HG03460 (cell line): Measurements from ENCODE around the gene ATP10A.

ENCODE experiments used
- ATAC-seq: cut with Tn5 transposase; IDR thresholded peaks from one replicate; pipeline ENCODE4 v1.9.1; 2021; ENCODE audit not compliant: unreplicated experiment

ATP10A gene

DNA sequence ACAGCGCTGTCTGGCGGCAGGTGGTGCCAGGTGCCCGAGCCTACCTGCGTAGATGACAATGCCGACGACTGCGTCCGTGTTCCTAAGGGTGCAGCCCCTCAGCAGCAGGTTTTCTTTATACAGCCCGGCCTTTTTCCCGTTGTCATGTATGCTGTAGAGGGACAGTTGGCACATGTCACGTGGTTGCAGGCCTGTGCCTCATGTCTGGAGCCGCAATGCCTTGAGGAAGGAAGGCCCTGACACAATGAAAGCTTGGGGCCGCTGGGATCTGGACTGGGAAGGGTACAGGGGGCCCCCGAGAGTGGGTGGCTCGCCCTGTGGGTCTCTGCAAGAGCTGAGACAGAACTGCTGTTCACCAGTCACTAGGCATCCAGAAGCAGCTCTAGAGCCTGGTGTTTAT lies 136.0 kb downstream of the ATP10A start:
- ATAC-seq, result no peak

DNA sequence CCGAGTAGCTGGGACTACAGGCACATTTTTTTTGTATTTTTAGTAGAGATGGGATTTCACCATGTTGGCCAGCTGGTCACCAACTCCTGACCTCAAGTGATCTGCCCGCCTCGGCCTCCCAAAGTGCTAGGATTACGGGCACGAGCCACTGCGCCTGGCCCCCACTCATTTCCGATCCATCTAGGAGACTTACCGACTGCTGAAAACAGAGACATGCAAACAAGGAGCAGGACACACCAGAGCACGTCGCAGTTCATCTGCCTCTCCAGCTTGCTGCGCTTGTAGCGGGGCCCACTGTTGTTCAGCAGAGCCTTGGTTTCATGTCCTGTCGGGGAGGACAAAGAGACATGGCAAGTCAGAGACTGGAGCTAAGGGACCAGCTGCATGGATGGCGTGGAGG lies 137.4 kb downstream of the ATP10A start:
- ATAC-seq, result no peak

DNA sequence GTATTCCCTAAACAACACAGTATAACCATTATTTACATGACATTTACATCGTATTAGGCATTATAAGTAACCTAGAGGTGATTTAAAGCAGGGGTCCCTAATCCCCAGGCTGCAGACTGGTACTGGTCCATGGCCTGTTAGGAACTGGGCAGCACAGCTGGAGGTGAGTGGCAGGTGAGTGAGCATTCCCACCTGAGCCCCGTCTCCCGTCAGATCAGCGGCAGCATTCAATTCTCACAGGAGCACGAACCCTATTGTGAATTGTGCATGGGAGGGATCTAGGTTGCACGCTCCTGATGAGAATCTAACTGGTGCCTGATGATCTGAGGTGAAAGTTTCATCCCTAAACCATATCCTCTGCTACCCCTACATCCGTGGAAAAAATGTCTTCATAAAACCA lies 138.2 kb downstream of the ATP10A start:
- no peak for ATAC-seq

DNA sequence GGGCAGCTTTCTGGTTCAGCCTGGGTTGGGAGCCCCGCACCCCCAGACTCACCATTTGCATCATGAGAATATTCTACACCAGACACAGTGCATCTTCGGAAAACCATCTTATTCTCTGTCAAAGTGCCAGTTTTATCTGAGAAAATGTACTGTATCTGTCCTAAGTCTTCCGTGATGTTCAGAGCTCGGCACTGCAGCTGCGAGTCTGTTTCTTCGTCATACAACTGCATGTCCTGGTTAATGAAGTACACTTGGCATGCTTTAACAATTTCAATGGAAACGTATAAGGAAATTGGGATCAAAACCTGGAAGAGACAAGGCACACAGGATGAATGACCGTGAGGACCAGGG lies 141.5 kb downstream of the ATP10A start:
- no peak for ATAC-seq

DNA sequence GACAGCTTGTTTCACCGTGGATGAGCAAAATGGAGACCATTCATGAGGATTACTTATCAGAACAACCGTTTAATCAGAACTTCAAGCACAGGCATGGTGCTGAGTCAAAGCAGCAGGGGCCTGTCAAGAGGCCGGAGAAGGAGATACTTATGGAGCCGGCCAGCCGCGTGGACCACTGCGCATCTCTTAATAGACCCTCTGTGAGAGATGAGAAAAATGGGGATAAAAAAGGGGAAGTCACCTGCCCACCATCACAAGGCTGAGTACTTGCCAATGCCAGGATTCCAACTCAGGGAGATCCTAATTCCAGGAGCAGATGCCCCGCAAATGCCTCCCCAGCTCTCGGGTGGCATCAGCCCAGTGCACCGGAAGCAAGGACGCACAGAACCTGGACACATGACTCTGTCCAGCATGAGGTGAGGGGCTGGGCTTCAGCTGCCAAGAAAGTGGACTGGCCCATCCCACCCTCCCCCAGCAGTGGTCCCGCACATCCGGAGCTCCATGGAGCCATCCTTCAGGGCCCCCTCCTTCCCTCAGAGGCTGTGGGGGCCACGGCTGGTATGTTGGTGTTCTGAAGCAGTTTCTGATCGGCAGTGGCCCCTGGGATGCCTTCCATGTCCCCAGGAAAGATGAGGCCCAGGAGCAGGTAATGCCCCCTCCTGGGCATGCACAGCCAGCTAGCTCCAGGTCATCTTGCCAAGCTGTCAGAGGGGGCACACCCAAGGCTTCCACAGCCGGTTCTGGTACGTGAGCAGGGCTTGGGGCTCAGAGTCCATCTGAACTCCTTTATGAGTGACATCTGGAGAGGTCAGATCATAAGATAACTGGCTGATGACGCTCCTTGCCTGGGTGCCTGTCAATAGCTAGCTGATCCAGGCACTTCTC lies 143.8 kb downstream of the ATP10A start:
- no peak for ATAC-seq

DNA sequence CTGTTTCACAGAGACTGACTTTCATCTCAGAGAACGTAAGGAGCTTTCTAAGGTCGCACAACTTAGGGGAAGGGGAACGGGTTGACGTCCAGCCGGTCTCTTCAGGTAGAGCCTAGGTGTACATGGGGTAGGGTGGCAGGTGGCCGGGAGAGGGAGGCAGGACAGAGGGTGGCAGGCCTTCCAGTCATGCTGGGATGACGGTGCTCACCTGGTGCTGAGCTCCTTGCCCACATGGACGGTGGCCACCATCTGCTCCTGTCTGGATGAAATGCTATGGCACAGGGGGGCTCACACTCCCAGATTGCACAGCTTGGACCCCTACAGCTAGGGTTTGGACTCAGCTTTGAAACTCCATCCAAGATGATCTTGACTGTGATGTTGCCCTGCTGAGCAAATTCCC lies 144.5 kb downstream of the ATP10A start:
- ATAC-seq, result no peak

DNA sequence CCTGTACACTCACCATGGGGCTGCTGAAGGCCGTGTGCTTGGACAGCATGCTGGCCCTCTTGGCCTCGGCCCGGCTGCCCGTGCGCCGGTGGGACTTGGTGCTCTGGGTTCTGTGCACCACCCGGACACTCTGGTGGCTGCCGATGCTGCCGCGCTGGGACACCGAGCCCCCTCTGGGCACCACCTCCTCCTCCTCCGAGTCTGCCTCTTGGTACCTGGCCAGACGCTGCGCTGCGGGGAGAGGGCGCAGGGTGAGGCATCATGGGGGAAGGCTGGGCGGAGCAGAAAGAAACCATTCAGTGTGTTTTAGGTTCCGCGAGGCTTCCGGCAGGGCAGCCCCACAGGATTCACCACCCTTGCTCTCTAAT lies 145.0 kb downstream of the ATP10A start:
- no peak for ATAC-seq

DNA sequence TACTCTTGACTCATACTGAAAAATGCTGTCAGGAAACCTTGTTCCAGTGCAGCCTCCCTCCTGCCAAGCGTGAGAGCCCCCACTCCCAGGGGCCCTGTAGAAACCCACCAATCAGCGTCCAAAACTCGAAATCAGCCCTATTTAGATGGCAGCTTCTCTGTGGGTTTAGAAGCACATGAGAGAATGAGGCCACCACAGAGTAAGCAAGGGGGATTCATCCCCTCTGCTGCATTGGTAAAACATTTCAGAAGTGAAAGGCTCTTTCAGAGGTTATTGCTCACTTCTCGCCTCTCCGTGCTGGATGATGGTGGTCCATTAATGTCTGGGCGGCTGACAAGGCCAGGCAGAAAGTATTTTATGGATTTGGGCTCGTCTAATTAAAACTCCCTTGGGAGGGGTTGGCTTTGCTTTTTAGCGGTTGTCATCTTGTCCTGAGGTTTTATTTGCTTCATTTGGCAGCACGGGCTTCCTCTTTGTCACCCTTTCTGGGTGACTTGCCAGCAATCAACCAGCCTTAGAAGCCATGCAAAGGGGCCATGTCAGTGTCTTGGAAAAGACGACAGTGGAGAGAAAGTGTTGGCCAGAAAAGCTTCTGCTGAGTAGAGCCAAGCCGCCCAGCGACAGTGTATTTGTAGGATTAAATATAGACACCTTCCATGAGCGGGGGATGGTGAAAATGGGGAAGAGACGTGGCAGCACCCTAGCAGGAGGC lies 145.5 kb downstream of the ATP10A start:
- peak; percentile 72 for ATAC-seq

DNA sequence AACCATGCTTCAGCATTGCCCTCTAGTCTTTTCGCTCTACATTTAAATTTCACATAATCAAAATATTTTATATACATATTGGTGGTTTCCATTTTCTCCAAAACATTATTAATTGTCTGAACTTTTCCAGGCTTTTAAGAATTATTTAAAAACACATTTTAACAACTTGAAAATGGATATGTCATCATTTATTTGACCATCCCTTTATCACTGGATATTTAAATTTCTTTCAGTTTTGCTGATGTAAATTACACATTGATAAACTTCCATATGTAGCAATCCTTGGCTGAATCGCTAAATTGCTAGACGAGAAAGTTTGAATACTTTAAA lies 146.0 kb downstream of the ATP10A start:
- ATAC-seq, result no peak

DNA sequence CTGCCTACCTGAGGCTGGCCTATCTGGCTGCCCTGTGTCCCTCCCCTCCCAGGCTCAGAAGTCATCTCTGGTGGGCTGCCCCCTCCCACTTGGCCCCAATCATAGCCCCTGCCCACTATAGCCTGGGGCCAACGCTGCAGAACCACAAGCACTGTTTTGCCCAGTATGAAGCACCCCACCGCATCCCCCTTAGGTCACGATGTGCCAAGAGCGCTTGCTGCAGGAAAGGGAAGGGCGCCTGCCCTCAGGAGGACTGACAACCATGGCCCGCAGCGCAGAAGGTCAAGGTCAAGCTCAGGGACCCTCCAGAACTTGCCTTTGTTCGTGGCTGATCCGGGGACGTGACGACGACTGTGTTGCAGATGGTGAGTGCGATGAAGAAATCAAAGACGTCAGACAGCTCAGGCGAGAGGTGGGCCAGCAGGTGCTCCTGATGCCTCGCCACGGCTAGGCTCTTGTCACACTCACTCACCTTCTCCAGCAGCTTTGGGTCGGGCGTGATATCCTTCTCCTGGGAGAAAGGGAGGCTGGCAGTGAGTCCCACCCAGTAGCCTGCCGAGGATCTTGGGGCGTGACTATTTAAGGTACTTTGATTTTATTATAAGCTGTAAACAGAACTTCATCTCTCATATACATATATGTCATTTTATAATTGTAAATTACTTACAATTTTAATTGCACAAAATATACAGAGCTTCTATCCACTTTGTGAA lies 146.6 kb downstream of the ATP10A start:
- ATAC-seq, result no peak

DNA sequence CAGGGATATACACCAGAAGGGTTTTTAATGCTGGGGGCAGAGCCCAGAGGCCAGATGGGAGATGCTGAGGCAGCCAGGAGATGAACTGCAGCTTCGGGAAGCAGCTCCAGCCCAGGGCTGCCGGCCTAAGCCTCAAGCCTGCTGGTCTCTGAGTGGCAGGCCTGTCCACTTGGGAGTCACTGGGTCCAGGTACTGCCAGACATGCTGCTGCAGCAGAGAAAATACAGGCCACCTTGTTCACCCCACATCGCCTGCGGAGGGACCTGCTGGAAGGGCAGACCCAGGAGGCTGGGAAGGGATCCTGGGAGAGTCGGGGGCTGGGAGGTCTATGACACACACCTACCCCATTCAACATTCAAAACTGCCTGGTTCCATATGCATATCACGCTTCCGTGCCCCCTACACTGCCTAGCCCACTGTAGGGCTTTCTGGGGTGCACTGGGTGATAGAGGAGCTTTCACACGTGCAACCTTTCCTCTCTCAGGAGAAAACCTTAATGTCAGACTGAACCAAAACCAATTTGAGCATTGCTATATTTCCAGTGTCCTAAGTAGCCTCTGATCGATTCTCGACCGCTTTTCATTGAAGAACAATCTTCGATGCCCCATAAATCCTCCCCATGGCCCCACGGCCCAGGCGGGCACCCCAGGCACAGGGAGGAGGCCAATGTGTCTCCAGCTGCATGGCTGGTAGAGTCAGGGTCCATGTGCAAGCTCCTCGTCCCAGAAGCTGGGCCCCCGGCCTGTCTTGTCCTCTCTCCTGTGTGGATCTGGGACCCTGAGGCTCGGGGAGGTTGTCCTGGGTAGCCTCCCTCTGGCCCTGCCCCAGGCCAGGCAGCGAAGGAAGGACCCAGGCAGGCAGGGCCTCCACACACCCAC lies 147.4 kb downstream of the ATP10A start:
- no peak for ATAC-seq

DNA sequence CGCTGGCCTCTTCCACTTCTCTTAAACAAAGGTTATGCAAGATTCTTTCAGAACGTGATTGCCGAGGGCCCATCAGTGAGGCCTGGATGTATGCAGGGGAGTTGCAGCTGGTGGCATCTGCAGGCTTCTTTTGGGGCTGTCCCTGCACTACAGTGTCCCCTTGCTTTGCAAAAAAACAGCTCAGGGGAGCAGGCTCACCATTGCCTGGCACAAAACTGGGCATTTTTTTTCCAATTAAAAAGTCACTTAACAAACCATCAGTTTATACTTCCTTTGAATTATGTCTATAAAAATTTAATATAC lies 148.6 kb downstream of the ATP10A start:
- no peak for ATAC-seq

DNA sequence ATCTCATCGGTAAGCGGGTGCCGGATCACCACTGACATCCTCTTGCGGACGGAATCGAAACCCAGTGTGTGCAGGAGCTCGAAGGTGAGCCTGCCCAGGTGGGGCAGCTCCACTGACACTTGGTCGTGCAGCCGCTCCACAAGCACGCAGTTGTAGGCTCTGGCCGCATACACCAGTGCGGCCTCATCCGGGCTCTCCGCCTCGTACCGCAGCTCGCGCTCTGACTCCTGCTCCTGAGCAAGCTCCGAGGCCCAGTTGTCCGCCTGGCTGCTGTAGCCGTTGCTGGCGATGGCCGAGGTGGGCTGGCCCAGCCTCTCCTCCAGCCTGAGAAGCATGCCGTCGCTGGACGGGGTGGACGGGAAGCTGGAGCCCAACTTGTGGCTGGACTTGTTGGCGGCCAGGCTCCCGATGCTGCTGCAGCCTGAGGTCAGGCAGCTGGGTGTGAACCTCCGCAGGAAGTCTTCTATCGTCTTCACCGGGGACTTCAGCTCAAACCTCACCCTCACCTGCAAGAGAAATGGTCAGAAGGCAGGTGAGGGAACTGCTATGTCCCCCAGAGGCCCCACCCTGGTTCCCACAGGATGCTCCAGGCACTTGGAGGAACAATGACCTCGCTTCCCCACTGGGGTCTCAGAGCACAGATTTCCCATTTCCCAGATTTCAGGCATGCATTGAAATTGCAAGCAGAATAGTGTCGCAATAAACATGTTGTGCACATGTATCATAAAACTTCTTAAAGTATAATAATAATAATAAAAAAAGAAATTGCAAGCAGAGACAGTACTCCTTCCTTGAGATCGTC lies 149.2 kb downstream of the ATP10A start:
- no peak for ATAC-seq

DNA sequence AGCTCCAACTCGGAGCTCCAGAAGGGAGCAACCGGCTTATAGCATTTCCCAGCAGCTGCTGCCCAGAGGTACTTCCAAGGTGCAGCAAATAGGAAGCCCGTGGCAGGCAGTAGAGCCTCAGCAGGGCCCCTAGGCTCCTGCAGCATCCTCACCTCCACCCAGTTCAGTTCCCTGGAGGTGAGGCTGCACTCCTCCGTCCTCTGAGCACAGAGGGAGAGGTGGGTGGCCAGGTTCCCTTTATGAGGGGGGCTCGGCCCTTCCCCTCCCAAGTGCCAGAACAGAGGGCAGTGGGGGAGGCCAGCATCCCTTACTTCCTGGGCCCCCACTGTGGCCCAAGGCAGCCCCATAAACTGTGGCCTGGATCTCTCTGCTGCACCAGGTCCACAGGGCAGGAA lies 150.2 kb downstream of the ATP10A start:
- no peak for ATAC-seq

DNA sequence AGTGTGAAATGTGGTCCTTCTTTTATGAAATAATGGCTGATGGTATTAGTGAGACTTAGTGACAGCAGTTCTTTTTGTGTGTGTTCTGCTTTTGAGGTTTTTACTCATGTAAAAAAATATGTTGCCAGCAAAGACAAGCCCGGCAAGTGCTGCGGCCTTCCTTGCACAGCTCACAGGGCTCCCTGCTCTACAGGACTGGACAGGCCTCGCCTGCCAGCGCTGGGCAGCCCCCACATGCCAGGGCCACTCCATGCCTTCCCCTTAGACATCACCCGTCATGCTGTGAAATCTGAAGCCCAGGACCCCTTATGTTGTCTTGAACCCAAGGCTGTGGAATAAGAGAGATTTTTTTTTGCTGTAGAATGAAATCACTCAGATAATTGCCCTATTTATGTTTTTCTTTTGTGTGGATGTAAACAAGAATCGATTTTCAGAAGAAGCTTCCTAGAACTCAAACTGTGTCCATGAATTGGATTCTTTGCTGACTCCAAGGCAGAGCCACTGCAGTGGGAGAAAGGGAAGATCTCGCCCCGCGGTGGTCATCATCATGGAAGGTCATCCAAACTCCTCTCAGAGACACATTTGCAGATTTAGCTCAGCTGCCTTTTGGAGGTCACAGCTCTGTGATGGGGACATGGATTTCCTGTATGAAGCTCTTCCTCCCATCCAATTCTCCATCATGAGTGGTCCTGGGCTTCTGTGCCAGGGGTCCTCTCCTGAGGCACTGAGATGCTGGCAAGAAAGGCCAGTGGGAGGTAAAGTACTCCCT lies 150.8 kb downstream of the ATP10A start:
- ATAC-seq, result no peak

DNA sequence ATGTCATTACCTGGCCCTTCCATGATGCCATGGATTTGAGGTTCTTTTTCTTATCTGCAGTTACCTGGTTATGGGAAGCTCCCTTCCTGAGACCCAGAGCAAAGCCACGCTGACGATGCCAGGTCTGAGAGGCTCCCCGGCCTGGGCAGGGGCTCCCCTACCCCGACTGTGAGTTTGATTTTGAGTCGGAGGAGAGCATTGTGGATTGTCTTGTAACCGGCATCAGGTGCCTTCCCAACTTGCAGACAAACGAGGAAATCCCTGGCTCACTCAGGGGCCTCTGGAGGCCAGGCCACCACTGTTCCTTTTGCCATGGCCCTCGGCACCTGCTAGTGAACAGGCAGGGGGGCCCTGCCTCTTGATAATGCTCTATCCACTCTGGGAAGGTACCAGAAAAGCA lies 151.4 kb downstream of the ATP10A start:
- ATAC-seq, result no peak

DNA sequence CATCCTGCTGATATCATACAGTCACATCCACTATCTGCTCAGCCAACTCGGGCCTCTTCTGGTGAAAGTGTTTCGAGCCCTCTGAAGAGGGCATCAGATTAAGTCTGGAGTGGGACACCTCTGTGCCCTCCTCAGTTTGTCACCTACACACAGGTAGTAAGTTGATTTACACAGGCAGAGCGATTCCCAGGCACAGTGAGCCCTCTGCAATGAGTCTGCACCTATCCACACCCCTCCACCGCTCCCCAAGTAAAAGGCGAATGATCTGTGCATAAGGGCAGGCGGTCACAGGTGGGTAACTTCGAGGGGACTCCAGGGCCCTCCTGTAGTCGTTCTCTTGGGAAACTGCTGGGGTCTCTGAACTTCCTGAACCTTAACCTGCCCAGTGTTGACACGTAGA lies 152.0 kb downstream of the ATP10A start:
- ATAC-seq, result no peak

DNA sequence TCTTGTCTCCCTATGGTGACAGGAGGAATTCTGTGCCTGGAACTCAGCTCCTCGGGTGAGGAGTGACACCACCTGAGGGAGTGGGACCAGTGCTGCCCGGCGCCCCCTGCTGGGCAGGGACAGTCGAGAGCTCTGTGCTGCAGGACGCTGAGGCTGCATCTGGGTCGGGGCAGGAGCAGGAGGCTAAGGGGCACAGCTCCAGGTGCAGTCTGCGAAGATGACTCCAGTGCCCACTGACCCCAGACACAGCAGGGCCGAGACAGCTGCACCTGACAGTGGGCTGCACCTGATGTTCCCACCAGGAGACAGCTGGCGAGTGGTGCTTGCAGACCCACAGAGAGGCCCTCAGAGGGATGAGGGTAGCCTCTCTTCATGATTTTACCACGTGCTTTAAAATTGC lies 152.9 kb downstream of the ATP10A start:
- ATAC-seq, result no peak

DNA sequence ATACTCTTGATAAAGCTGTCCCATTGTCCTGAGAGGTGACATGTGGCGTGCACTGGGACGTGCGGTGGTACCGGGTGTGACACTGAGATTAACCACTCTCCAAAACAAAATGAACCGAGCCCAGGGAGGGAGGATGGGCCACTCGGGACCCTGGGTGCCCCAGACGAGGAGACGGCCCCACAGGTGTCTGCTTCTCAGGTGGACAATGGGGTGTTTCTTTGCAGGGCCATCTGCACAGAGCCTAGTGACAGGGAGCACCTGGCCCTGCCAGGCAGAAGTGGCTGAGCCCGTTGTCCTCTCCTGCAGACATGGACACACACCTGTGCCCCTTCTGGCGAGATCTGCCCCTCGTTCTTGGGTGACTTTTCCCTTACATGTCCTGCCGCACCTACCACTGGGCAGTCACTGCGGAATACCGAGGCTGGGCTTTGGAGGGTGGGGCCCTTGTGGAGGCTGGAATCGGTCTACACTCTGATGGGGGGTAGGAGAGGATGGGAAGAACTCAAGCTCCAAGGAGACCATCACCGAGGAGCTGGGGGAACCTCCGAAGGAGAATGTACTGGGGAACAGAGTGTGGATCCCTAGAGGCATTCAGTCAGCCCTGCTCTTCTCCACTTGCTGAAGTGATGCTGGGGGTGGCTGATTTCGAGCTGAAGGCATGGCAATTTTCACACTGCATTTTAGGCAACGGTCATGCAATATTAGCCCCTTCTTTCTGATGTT lies 153.5 kb downstream of the ATP10A start:
- no peak for ATAC-seq
